COLO668 (cell line): ENCODE measurements around the gene ZNF786.
"Not testable (repeated sequence)": the region's sequence is repeated elsewhere in the genome, so short reads cannot be mapped to it uniquely, and the experiment has no call there.

Experiments
- DNase-seq: peaks from one replicate; lab custom pipeline; 2025; ENCODE audit not compliant: unreplicated experiment; lab: John Stamatoyannopoulos, UW

Gene ZNF786, protein sequence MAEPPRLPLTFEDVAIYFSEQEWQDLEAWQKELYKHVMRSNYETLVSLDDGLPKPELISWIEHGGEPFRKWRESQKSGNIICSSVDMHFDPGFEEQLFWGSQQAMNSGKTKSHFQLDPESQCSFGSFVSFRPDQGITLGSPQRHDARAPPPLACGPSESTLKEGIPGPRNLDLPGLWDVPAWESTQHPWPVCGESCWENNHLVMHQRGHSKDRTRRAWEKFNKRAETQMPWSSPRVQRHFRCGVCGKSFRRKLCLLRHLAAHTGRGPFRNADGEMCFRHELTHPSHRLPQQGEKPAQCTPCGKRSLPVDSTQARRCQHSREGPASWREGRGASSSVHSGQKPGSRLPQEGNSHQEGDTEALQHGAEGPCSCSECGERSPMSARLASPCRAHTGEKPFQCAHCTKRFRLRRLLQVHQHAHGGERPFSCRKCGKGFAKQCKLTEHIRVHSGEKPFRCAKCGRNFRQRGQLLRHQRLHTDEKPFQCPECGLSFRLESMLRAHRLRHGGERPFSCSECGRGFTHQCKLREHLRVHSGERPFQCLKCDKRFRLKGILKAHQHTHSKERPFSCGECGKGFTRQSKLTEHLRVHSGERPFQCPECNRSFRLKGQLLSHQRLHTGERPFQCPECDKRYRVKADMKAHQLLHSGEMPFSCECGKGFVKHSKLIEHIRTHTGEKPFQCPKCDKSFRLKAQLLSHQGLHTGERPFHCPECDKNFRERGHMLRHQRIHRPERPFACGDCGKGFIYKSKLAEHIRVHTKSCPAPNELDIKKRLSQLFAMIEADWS

DNA sequence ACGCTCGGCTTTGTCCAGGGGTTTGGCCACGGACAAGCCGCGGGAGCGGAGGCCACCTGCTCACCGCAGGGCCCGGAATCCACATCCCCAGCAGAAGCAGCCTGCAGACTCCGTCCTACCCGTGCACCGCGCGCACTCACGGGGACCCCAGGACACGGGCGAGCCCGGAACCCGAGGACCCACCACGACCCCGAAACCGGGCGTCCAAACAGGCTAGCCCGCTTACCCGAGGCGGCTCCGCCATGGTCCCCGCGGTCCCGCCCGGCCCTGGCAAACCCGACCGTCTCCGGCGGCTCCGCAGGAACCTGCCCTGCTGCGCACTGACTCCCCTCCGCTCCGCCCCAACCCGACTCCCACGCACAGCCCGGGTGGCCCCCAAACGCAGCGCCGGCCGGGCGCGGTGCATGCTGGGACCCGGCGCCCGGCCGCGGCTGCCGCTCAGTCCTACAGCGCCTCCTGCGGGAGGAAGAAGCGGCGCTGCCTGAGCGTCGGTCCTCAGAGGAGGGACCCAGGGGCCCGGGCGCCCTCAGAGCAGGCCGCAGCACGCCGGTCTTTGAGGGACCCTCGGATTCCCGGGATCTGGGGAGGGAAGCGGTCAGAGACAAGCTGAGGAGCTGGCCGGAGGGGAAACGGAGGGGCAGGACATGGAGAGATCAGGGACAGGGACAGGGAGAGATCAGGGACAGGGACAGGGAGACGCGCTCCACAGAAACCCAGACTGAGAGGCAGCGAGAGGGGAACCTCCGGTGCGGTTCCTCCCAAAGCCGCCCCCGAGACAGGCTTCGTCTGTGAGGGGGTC, at the start of gene ZNF786:
TSS of gene ZNF786 (minus strand) at position 322 of the 799 bp plus-strand sequence. CDS start at position 244, 78 bp downstream.
- DNase-seq, result peak; percentile 92

DNA sequence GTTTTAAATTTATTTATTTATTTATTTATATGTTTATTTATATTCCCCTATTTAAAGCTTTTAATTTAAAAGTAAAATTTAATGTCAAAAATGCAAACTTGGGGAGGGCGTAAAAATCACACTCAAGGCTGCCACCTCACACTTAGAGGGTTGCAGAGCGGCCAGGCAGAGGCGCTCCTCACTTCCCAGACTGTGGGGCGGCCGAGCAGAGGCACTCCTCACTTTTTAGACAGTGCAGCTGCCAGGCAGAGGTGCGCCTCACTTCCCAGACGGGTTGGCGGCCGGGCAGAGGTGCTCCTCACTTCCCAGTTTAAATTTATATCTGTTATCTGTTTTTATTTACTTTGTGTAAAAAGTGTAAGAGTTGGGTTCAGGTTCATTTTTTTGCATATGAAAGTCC, 45.6 kb upstream of the ZNF786 start:
- no peak for DNase-seq

DNA sequence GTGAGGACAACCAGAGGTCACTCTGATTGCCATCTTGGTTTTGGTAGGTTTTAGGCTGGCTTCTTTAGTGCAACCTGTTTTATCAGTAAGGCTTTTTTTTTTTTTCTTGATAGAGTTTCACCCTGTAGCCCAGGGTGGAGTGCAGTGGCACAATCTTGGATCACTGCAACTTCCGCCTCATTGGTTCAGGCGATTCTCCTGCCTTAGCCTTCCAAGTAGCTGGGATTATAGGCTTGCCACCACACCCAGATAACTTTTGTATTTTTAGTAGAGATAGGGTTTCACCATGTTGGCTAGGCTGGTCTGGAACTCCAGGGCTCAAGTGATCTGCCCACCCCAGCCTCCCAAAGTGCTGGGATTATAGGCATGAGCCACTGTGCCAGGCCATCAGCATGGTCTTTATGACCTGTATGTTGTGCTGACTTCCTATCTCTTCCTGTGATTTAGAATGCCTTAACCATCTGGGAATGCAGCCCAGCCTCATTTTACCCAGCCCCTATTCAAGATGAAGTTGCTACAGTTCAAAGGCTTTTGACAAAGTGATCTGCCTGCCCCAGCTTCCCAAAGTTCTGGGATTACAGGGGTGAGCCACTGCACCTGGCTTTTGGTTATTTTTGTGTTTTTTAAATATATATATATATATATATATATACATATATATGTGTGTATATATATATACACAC, 42.7 kb upstream of the ZNF786 start:
- DNase-seq, result no peak

DNA sequence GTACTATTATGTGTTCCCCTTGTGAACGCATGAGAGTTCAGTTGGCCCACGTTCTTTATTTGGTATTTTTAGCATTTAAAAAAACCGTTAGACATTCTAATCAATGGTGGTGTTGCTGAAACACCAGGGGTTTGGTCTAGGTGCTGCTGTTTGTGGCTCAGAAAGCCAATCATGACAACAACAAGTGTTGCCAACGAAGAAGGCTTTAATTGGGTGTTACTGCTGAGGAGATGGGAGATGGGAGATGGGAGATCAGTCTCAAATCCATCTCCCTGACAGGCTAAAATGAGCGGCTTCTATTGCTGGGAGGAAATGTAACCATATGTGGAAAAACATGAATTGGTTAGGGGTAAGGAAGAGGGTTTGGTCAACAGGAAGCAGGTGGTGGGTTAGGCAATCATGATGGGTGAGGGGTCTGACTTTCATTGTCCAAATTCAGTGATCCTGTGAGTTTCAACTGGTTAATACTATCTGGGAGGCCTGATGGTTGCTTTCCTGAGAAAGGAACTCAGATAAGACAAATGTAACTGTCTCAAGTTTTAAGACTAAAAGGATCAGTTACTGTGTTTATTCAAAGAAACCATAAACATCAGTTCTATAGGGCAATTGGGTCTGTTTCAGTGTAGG, 40.2 kb upstream of the ZNF786 start:
- no peak for DNase-seq

DNA sequence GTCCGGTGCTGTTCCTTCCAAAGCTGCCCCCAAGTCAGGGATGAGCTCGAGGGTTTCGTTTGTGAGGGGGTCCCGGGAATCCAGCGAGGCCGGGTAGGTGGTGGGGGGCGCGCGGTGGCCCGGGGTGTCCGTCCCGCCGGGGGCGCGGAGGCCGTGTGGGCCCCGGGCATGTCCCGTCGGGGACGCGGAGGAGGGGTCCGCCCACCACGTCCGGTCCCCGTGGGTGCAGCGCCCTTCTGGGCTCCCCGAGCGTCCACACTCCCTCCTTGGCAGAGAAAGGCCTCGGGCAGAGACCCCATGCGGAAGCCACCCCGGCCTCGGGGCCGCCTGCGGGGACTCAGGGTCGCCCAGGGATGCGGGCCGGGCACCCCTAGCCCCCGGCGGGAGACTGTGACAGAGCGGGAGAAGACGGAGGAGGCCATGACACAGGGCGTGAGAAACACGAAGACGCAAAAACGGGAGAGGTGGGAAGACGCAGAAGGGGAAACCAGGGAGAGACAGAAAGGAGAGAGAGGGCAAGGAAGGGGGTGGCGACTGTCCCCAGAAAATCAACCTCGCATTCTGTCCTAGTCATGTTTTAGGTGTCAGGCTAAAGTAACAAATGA, 36.2 kb upstream of the ZNF786 start:
- peak; percentile 70 for DNase-seq

DNA sequence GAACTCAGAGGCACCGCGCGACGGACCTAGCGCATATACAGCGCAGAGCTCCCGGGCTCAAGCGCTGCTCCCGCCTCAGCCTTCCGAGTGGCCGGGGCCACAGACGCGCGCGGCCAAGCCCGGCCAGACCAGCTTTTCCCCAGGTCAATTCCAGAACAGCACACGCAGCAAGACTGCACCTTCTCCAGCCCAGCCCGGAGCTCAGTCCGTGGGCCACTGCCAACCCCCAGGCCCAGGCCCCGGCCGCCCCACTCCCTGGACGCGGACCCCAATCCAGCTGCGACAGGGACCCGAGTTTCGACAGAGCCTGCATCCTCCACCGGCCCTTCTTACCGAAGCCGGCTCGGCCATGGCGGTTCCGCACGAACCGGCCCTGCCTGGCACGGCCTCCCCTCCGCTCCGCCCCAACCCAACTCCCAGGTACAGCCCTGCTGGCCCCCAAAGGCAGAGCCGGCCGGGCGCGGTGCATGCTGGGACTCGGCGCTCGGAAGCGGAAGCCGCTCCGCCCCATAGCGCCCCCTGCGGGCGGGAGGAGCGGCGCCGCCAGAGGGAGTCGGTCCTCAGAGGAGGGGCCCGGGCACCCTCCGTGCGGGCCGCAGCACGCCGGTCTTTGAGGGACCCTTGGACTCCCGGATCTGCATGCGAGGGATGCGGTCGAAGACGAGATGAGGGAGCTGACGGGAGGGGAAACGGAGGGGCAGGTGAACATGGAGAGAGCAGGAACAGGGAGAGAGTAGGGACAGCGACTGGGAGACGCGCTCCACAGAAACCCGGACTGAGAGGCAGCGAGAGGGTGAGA, 35.5 kb upstream of the ZNF786 start, which contains the start of gene ZNF425:
TSS of gene ZNF425 (minus strand) at position 462 of the 799 bp plus-strand sequence. CDS start at position 351, 111 bp downstream.
- DNase-seq, result peak; percentile 96

DNA sequence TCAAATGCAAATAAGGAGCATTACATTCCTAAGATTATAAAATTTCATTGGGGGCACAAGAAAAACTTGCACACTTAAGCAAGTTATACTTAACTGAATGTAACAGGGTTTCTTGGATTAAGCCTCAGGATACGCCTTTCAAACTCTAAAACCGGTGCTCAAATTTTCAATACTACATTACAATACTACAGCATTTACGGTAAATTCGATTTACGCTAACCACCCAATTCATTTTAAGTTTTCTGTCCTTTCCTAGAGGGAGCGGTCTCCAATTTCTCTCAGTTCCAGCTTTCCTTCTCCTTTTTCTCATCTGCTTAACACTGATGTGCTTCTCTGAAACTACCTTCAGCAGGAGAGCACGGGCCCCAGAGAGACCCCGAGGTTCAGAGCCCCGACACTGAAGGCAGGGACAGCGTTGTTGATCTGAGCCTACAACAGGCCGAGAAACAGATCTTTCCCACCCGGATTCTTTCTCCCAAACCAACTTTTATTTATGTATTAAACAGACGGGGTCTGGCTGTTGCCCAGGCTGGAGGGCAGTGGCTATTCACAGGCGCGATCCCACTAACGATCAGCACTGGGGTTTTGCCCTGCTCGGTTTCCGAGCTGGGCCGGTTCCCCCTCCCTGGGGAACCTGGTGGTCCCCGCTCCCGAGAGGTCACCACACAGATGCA, 34.8 kb upstream of the ZNF786 start:
- no peak for DNase-seq

DNA sequence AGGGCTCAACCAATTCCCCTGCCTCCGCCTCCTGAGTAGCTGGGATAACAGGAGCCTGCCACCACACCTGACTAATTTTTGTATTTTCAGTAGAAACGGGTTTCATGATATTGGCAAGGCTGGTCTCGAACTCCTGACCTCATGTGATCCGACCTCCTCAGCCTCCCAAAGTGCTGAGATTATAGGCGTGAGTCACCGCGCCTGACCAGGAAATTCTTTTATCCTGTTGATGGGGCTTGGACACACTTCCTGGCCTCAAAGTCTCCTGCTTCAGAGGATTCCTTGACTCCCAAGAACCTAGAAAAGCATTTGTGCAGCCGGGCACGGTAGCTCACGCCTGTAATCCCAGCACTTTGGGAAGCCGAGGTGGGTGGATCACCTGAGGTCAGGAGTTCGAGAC, 19.5 kb upstream of the ZNF786 start:
- no peak for DNase-seq

DNA sequence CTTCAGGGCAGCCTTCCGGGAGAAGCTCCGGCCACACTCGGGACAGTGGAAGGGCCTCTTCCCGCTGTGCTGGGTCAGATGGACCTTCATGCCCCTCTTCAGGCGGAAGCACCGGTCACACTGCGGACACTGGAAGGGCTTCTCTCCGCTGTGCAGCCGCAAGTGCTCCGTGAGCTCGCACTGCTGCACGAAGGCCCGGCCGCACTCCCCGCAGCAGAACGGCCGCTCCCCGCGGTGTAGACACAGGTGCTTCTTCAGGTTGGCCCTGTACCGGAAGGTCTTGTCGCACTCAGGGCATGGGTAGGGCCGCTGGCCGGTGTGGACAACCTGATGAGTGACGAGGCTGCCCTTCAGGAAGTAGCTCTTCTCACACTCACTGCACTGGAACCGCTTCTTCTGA, 14.2 kb upstream of the ZNF786 start:
- no peak for DNase-seq

DNA sequence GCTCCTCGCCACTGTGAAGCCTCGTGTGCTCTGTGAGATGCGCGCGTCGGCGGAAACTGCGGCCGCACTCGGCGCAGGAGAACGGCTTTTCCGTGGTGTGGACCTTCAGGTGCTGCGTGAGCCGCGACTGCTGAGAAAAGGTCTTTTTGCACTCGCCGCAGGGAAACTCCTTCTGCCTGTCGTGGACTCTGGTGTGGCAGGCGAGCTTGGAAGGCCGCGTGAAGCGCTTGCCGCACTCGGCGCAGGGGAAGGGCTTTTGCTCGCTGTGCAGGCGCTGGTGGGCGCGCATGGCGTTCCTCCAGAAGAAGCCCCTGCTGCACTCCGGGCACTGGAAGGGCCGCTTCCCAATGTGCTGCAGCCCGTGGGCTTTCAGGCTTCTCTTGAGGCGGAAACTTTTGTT, 13.7 kb upstream of the ZNF786 start:
- DNase-seq, result no peak

DNA sequence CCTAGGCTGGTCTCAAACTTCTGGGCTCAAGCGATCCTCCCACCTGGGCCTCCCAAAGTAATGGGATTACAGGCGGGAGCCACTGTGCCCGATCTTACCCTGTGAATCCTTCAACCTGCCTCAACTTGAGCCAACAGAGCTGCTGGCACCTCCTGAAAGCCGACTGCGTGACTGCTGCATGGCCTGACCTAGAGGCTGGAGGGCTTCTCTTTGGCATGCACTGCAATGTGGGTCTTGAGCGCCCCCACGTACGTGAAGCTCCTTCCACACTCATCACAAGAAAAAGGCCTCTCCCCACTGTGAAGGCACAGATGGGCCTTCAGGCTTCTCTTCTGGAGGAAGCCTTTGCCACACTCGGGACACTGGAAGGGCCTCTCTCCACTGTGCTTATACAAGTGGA, 12.9 kb upstream of the ZNF786 start:
- no peak for DNase-seq

DNA sequence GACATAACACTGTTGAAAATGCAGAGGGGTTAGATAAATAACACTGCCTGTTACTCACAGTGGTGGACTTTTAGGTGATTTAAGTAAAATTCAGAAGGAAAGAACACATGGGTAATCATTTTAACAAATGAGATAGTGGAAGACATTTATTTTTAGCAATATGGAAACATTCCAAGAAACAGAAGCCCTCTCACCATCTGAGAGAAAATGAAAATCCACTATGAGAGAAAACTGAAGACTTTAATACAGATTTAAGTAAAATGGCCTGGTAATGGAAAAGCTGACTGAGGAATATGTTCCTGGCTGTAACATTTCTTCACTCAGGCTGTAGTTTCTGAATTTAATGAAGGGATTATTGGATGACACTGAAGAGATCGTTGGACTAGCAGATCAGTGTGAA, 12.1 kb upstream of the ZNF786 start:
- no peak for DNase-seq

DNA sequence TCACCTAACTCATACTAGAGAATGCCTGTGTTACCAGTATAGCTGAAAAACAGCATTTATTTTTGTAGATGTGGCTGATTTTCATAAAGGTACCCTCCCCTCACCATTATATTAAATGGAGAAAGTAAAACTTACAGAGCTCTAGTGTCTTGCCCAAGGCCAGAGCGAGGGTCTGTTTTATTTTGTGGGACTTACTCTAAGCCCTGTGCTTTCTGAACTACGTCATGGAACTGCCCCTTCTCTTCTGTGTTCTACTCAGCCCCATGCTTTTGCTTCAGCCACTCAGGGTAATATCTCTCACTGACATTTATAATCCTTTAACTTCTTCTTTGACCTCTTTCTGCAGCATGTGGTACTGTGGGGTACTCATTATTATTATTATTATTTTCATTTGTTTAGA, 10.3 kb upstream of the ZNF786 start:
- no peak for DNase-seq

DNA sequence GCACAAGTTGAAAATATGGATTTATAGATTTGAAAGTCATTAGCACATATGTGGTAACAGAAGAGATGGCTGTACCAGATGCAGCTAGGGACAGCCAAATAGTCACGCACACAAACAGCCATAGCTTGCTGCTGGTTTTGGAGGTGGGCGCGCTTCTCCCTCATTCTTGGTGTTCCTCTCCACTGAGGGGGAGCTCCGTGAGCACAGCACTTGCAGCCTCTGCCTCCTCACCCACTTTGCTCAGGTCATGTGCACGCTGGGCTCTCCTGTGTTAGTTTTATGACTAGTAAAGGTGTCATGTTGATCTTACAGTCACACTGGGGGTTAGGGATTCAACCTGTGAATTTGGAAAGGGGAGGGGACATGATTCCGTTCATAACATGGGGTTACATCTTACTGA, 8.5 kb upstream of the ZNF786 start:
- no peak for DNase-seq

DNA sequence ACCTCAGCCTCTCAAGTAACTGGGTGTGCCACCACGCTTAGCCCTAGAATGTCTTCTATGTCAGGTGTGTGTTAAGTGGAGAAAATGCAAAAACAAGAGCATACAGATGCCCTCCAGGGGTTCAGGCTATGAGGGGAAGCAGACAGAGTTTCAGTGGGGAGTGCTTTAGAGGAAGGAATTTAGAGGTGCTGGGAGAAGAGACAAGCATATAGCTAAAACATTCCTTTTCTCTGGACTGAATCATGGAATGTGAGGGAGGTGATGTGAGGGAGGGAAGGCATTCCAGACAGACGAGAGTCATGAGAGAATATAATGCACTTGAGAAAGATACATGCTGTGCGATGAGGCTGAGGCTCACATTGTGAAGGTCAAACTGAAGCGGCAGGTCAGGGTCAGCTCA, 6.6 kb upstream of the ZNF786 start:
- no peak for DNase-seq

DNA sequence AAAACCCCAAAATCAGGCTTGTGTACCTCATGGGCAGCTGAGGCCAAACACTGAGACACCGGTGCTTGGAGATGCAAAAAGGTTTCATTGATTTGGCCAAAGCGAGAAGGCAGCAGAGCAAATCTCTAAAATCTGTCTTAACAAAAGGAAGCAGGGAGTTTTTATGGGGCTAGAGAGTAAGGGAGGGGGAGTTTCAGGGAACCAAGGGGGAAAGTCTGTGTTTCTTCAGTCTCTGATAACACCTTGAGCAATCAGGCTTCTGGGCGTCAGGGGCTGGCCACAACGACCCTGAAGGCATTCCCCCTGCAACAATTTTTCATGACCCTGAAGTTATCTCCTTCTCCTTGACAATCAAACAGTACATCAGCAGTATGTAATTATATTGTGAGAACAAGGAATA, 2.7 kb upstream of the ZNF786 start:
- no peak for DNase-seq

DNA sequence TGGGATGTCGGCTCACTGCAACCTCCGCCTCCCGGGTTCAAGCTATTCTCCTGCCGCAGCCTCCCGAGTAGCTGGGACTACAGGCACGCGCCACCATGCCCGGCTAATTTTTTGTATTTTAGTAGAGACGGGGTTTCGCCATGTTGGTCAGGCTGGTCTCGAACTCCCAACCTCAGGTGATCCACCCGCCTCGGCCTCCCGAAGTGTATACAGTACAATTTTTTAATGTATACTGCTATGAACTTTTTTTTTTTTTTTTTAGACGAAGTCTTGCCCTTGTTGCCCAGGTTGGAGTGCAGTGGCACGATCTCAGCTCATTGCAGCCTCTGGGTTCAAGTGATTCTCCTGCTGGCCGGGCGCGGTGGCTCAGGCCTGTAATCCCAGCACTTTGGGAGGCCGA, 1.7 kb upstream of the ZNF786 start:
- DNase-seq, result not testable (repeated sequence)

DNA sequence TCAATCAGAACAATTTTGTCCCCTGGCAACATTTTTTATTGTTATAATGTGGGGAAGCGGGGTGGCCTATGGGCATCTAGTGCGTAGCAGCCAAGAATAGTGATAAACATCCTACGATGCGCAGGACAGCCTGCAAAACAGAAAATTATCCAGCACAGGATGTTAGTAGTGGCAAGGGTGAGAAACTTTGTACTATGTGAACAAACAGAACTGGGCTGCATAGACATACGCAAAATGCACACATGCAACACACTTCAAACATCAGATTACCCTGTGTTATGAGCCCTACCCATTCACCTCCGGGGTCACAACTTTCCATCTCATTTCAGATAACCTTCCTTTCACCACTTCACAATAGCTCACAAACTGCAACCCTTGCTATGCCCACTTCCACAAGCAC, 3.1 kb downstream of the ZNF786 start:
- no peak for DNase-seq

DNA sequence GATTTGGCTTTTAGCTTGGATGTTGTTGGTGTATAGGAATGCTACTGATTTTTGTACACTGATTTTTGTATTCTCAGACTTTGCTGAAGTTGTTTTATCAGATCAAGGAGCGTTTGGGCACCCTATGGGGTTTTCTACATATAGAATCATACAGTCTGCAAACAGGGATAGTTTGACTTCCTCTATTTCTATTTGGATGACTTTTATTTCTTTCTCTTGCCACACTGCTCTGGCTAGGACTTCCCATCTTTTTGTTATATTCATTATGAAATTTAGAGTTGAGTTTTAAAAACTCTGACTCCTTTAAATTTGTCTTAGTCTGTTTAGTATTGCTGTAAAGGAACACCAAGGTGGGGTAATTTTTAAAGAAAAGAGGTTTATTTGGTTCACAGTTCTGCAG, 4.7 kb downstream of the ZNF786 start:
- DNase-seq, result no peak
